ENCODE results near the gene NEAT1. TPM values are rescaled to one million over a fixed set of nuclear protein-coding genes. Genes with fewer than 3 reads are reported as not detected.

NEAT1 gene
- total RNA-seq, 4 donors from 2014 or later: 370 to 782 (median 680) TPM

DNA sequence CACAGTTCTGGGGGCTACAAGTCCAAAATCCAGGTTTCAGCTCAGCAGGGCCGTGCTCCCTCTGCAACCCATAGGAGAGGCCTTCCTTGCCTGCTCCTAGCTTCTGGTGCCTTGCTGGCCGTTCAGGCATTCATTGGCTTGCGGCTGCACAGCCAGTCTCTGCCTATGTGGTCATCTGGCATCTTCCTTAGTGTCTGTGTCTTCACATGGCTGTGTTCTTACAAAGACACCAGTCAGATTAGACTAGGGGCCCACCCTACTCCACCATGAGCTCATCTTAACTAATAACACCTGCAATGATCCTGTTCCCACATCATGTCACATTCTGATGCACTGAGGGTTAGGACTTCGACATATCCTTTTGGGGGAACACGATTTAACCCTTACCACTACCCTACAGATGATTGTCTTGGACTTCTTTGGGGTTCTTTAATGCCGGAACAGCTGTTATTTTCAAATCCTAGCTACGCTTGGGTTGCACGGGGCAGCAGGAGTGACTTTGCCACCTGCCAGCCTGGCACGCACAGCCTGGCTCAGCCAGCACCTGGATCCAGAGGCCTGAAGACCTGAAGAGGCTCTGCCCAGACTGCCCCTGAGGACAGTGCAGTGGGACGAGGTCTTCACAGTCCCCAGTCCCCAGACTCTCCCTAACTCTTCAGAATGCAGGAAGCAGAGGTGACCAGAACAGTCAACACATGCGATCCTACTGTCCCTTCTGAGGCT is 7.7 kb upstream of the NEAT1 start:
- intact Hi-C loops (cut with DNase I; ENCODE audit: low total_unique reads) (no loop called here), in situ Hi-C loops (cut with MboI; ENCODE audit: low pct_ligation_motif_present in 1 of 4, low pct_unique_long_range_greater_than_20kb in 1 of 4, low sequenced_read_pairs in 3 of 4) (loop anchor here in 2 of 4 donors (5.0 to 10.0 kb wide), 3 partner anchors 50 to 97 kb away; no protein-coding TSS in a partner anchor)
- Histone ChIP-seq H3K4me1 (peaks cover 33 to 45% (median 42%) of the 10 kb centered on the region in 4 donors), H3K4me3 (no peak overlapping the region), H3K9me3 (no peaks in the 10 kb centered on the region), H3K36me3 (peaks cover 0 to 15% (median under 1%) of the 10 kb centered on the region in 4 donors), H3K27me3 (no peaks in the 10 kb centered on the region), H3K27ac (peak overlapping the region in 1 of 4 donors; percentile 100)
- 85% methylated on average over 11 of the region's 11 CpGs; no CpG with 5 or more reads in 1 of the 2 donors for WGBS, 2 donors (ENCODE audit: low coverage in 1 of 2)
- TF ChIP-seq POLR2AphosphoS5 (IDR thresholded peaks at IDR 0.05) (no peak), POLR2A (IDR thresholded peaks at IDR 0.05) (no peak), EP300 (IDR thresholded peaks at IDR 0.05; ENCODE audit: low read depth) (no peak)
- TF ChIP-seq, protein P1, sequence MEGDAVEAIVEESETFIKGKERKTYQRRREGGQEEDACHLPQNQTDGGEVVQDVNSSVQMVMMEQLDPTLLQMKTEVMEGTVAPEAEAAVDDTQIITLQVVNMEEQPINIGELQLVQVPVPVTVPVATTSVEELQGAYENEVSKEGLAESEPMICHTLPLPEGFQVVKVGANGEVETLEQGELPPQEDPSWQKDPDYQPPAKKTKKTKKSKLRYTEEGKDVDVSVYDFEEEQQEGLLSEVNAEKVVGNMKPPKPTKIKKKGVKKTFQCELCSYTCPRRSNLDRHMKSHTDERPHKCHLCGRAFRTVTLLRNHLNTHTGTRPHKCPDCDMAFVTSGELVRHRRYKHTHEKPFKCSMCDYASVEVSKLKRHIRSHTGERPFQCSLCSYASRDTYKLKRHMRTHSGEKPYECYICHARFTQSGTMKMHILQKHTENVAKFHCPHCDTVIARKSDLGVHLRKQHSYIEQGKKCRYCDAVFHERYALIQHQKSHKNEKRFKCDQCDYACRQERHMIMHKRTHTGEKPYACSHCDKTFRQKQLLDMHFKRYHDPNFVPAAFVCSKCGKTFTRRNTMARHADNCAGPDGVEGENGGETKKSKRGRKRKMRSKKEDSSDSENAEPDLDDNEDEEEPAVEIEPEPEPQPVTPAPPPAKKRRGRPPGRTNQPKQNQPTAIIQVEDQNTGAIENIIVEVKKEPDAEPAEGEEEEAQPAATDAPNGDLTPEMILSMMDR (IDR thresholded peaks at IDR 0.05): no peak
- peak; percentile 8 for DNase-seq

DNA sequence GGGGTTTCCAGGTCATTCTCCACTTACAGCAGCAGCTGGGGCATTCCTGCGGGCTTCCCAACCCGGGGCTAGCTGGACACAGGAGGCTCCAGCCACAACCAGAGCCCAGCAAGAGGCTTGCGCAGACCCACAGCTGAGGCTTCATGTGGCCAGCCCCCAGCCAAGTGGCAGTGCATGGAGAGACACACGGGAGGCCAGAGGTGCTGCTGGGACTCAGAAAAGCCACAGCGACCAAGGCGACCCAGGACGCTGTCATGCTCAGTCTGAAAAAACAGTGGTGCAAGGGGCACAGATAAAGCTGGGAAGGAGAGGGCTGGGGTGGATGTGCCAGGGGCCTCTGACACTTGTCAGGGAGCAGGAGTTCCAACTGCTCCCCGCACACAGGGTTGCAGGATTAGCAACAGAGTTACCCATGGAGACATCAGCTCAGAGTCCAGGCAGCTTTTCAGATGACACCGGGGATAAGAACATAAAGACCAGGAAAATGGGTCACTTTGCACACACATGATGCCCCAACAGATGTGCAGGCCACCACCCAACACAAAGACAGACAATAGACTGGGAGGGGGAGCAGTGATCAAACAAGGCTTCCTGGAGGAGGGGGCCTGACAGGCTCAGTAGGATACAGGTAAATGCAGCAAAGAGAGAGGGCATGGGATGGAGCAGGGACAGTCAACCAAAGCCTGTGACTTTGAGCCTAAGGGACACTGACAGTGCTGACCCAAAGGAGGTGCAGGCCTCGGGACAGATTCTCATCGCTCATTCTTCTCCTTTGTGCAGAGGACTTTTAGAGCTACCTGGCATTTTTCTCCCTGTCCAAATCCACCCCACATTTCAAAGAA is 6.9 kb upstream of the NEAT1 start:
- peaks cover 39 to 53% (median 50%) of the 10 kb centered on the region in 4 donors for H3K4me1 ChIP-seq
- TF ChIP-seq POLR2AphosphoS5 (IDR thresholded peaks at IDR 0.05) (no peak), EP300 (IDR thresholded peaks at IDR 0.05; ENCODE audit: low read depth) (no peak), POLR2A (IDR thresholded peaks at IDR 0.05) (no peak)
- TF ChIP-seq, protein P1 (IDR thresholded peaks at IDR 0.05): no peak
- peaks cover 0 to 13% (median 0%) of the 10 kb centered on the region in 4 donors for H3K36me3 ChIP-seq
- in situ Hi-C loops (cut with MboI; ENCODE audit: low pct_ligation_motif_present in 1 of 4, low pct_unique_long_range_greater_than_20kb in 1 of 4, low sequenced_read_pairs in 3 of 4): loop anchor here in 2 of 4 donors (5.0 to 10.0 kb wide), 3 partner anchors 51 to 97 kb away; no protein-coding TSS in a partner anchor
- peak overlapping the region in 2 of 4 donors; percentile 36 to 81 for H3K4me3 ChIP-seq
- DNase-seq: peak; percentile 8
- H3K27ac ChIP-seq: peak overlapping the region; percentile 100
- 40 to 68% methylated on average over 2 to 11 of the region's 11 CpGs for WGBS, 2 donors (ENCODE audit: low coverage in 1 of 2)
- no peaks in the 10 kb centered on the region for H3K9me3 ChIP-seq
- H3K27me3 ChIP-seq: no peaks in the 10 kb centered on the region
- intact Hi-C loops (cut with DNase I; ENCODE audit: low total_unique reads): loop anchor here (2.0 kb wide), 1 partner anchor 95 kb away; no protein-coding TSS in a partner anchor

DNA sequence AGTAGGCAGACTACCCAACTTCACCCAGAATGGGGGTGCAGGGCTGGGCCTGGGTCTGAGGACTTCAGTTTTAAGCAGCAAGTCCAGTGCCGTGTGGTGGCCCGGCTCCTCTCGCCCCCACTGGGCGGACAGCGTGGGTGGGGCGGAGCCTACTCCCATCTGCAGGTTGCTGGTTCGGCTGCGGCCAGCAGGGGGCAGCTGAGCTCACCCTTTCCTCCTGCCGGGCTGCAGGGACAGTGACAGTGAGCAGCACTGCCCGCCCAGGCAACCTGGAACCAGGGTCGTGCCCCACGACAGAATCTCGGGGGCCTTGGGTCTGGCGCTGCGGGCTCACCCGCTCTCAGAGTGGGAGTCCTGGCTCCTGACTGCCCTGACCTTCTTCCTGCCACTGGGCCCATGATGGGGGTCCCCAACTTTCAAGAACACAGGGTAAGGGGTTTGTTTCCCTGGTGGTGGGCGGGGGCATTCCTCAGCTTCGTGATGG is 6.2 kb upstream of the NEAT1 start:
- in situ Hi-C loops (cut with MboI; ENCODE audit: low pct_ligation_motif_present in 1 of 4, low pct_unique_long_range_greater_than_20kb in 1 of 4, low sequenced_read_pairs in 3 of 4): loop anchor here in 2 of 4 donors (5.0 to 10.0 kb wide), 3 partner anchors 52 to 96 kb away; no protein-coding TSS in a partner anchor
- intact Hi-C loops (cut with DNase I; ENCODE audit: low total_unique reads): loop anchor here (2.0 kb wide), 1 partner anchor 94 kb away; no protein-coding TSS in a partner anchor
- Histone ChIP-seq H3K27me3 (no peaks in the 10 kb centered on the region), H3K4me1 (peaks cover 39 to 57% (median 55%) of the 10 kb centered on the region in 4 donors), H3K27ac (peak overlapping the region; percentile 100), H3K36me3 (peaks cover 0 to 6% (median 0%) of the 10 kb centered on the region in 4 donors), H3K9me3 (no peaks in the 10 kb centered on the region), H3K4me3 (peak overlapping the region in 3 of 4 donors; percentile 9 to 81 (median 36))
- WGBS, 2 donors (ENCODE audit: low coverage in 1 of 2): 4% methylated on average over 18 of the region's 18 CpGs; no CpG with 5 or more reads in 1 of the 2 donors
- TF ChIP-seq, protein P1 (IDR thresholded peaks at IDR 0.05): peak; percentile 91 to 100 (median 98)
- TF ChIP-seq EP300 (IDR thresholded peaks at IDR 0.05; ENCODE audit: low read depth): no peak
- TF ChIP-seq POLR2A (IDR thresholded peaks at IDR 0.05): peak; percentile 50
- TF ChIP-seq POLR2AphosphoS5 (IDR thresholded peaks at IDR 0.05): peak in 2 of 3 donors; percentile 85 to 87
- DNase-seq: peak; percentile 96
